Hematopoietic multipotent progenitor cell treated with erythropoietin and hydrocortisone succinate and interleukin-3 and kit ligand, for 15 days (in vitro differentiated cells): ENCODE measurements around the gene TPSAB1.
"Not testable (repeated sequence)": the region's sequence is repeated elsewhere in the genome, so short reads cannot be mapped to it uniquely, and the experiment has no call there.

Experiments used
- DNase-seq: peaks from one replicate; pipeline ENCODE4 v3.0.0-alpha.2; 2015; ENCODE audit warnings: low spot score

TPSAB1 gene

DNA sequence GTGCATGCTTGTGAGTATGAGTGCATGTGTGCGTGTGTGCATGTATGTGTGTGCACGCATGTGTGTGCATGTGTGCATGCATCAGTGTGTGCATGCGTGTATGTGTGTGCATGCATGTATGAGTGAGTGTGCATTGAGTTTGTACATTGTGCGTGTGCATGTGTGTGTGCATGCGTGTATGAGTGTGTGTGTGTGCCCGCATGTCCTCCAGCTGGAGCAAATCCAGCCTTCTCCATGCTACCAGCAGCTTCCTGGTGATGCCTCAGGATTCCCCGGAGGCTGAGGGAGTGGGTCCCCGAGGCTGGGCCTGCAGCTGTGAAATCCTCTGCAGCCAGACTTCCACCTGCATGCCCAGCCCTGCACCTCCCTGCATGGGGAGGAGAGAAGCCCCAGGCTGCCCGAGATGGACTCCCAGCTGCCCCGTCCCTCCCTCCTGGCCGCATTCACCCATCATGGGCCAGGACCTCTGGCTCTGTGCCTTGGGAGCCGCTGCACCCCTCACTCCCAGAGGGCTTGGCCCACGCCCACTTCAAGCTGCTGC is 24.7 kb downstream of the TPSAB1 start:
- no peak for DNase-seq

DNA sequence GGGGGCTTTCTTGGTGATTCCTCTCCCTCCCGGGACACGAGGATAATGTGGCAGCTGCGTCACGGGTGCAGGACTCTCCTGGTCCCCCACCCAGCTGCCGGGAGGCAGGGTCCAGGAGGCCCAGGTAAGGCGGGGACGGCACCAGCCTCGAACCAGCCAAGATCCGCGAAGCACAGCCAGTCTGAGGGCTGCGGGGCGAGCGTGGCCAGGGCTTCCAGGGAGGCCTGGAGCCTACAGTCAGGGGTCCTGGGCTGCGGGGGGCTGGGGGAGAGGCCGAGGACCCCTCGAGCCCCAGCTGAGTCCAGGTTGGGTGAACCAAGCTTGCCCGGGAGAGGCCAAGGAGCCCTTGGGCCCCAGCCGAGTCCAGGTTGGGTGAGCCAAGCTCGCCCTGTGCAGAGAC is 25.3 kb downstream of the TPSAB1 start:
- no peak for DNase-seq

- not testable (repeated sequence) for DNase-seq
These were observed 28.9 kb downstream of the TPSAB1 start for GRCh38 chr16:1269418-1269817.

DNA sequence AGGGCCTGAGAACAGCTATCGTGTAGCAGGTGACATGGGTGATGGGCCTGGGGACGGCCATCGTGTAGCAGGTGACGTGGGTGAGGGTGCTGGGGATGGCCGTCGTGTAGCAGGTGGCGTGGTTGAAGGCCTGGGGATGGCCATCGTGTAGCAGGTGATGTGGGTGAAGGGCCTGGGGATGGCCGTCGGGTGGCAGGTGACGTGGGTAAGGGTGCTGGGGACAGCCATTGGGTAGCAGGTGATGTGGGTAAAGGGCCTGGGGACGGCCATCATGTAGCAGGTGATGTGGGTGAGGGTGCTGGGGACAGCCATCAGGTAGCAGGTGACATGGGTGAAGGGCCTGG is 30.8 kb downstream of the TPSAB1 start:
- DNase-seq, result no peak

- peak; percentile 62 for DNase-seq
These were observed 31.4 kb downstream of the TPSAB1 start for GRCh38 chr16:1271724-1272413.

DNA sequence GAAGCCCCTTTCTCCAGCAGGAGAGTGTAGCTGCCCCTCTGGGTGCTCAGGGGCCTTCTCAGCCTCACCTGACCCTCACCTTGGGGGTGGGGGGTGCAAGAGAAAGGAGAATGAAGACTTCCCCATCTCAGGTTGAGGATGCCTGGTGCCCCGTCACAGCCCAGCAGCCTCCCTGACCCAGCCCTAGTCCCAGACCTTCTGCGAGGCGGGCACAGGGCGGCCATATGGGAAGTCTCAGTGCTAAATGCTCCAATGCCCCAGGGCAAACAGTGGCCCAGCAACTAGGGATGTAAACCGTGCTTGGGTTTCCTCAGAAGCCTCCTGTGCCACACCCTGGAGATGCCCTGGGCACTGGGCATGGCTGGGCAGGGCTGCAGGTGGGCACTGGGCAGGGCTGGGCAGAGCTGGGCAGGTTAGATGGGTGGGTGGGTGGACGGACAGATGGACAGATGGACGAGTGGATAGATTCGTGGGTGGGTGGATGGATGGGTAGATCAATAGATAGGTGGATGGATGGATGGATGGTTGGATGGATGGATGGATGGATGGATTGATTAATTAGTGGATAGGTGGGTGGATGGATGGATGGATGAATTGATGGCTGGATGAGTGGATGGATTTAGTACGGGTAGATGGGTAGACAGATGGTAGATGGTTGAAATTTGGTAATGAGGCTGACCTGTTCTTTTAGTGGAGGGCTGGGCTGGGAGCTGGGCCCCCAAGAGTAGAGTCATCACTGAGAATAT is 32.1 kb downstream of the TPSAB1 start:
- DNase-seq, result no peak

DNA sequence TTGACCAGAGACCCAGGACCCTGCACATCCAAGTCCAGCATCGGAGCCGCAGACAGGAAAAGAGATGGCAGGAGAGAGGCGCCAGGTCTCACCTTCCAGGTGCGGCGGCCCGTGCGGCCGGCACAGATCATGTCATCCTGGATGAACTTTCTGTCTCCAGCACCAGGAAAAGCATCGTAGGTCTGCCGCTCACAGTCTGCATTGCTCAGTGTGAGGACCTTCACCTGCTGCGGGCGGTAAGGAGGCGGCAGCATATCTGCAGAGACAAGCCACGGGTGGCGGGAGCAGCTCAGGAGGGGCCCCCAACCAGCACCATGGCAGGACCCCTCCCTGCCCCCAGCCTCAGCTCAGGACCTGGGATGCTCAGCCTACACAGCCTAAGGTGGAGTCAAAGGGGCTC is 33.3 kb downstream of the TPSAB1 start:
- DNase-seq, result no peak

DNA sequence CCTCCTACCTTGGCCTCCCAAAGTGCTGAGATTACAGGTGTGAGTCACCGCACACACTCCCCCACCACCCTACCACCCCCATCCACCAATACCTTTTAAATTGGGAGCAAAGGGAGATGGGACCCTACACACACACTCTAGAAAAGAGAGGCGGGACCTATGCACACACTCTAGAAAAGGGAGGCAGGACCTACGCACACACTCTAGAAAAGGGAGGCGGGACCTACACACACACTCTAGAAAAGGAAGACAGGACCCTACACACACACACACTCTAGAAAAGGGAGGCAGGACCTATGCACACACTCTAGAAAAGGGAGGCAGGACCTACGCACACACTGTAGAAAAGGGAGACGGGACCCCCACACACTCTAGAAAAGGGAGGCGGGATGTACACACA is 34.3 kb downstream of the TPSAB1 start:
- DNase-seq, result no peak

GRCh38 chr16:1275791-1276579 is 35.5 kb downstream of the TPSAB1 start:
- no peak for DNase-seq

DNA sequence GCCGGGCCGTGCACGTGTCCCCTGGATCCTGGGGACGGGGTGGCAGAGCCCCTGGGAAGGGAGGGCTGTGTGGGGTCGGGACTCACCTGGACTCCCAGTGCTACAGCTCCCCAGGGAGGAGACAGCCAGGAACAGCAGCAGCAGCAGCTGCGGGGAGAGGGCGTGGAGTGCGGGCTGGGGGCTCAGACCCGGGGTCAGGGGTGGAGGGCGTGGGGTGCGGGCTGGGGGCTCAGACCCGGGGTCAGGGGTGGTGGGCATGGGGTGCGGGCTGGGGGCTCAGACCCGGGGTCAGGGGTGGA is 36.0 kb downstream of the TPSAB1 start:
- DNase-seq, result no peak

DNA sequence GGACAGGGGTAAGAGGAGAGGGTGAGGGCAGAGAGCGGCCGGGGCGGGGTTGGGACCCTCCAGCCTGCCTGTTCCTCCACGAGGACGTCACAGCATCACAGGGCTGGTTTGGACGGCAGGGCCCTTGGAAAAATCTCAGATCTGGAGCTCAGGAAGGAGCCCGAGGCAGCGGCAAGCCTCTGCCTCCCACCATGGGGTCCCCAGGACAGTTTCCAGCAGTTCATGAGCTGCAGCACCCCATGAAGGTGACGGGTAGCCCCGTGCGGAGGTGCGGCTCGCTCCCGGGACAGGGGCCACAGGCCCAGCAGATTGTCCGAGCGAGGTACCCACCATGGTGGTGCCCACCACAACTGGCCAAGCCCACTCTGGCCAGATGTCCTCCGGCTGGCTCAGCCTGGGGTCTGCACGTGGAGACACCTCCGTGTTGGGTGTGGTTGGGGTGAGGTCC is 36.7 kb downstream of the TPSAB1 start:
- no peak for DNase-seq

DNA sequence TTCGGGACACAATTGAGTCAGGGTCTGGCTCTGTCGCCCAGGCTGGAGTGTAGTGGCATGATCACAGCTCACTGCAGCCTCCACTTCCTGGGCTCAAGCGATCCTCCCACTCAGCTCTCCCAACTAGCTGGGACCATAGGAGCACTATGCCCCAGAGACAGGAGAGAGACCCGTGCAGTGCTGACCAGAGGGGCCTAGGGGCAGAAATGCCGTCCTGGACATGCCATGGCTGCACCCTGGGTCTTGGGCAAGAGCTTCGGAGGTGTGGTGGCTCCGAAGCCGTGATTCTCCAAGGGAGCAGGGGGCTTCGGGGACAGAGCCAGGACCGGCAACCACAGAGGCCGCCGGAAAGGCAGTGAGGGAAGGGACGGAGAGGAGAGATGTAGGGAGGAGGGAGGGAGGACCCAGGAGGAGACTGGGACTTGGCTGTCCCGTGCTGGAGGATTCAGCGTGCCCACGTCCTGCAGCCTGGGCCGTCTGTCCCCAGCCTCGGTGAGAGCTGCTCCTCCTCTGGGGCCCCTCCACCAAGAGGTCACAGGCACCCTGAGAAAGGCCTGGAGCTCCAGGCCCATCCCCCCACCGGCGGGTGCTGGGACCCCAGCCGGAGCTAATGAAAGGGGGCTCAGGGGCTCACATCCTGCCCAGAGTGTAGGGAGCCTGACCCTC is 37.2 kb downstream of the TPSAB1 start:
- no peak for DNase-seq

- no peak for DNase-seq
These were observed 38.0 kb downstream of the TPSAB1 start for GRCh38 chr16:1278477-1278876.

GRCh38 chr16:1279081-1279944 is 38.8 kb downstream of the TPSAB1 start:
- no peak for DNase-seq

- DNase-seq, result no peak
These were observed 39.6 kb downstream of the TPSAB1 start for GRCh38 chr16:1279945-1280589.

GRCh38 chr16:1280783-1281182 is 40.3 kb downstream of the TPSAB1 start:
- no peak for DNase-seq

GRCh38 chr16:1281517-1281916 is 41.0 kb downstream of the TPSAB1 start:
- no peak for DNase-seq

DNA sequence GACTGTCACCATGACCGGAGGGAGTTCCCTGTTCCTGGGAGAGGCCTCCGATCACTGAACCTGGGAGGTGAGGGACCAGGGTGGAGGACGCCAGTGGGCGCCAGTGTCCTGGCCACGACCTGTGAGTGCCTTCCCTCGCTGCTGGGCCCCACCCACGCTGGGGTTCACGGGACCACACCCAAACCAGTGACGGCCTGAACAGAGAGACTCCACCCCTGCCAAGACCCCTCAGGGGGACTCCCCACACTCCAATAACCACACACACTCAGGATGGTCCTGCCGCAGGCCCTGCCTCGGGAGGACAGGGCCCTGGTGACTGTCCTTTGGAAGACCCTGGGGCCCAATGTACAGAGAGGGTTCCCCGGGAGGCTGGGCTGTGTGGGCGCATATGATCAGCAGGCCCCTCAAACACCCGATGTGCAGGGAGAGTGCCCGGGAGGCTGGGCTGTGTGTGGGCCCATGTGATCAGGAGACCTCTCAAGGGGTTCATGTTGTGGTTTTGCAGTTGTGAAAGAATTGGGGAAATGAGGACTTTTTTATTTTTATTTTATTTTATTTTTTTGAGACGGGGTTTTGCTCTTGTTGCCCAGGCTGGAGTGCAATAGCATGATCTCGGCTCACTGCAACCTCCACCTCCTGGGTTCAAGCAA is 41.9 kb downstream of the TPSAB1 start:
- DNase-seq, result no peak

- DNase-seq, result no peak
These were observed 42.8 kb downstream of the TPSAB1 start for GRCh38 chr16:1283296-1283695.

DNA sequence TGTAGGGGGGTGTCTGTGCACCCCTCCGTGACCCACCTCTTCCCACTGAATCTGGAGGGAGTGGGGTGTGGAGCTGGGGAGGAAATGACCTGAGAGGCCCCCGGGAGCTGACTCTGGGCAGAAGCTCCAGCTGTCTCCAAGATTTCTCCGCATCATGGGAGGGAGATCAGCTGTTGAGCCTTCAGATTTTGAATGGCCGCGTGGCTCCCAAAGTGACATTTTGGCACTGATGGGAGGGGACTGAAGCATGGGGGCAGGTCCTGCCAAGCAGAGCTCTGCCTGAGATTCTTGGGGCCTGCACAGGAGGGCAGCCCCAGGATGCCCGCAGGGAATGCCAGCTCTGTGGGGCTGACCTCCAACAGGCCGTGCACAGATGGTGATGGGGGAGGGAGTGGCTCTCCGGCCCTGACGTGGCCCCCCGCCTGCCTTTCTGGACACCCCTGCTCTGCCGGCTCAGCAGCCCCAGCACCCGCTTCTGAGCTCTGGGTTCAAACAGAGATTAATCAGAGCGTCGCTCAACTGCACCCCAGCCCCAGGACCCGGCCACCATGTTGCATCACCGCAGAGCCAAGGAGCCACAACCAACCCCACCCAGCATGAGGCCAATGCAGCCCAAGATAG is 43.6 kb downstream of the TPSAB1 start:
- no peak for DNase-seq
